Upper lobe of left lung (tissue), 4 donors: Measurements from ENCODE around the gene CLDN6.

Source experiments
- POLR2AphosphoS5 ChIP-seq, 2 donors: sonication (generic); formaldehyde crosslinking; IDR thresholded peaks; one replicate each; pipeline ENCODE4 v1.5.1; 2017; ENCODE audit warnings: antibody characterized with exemption in 2 of 2
- TF ChIP-seq, protein P1 (sequence below), 6 experiments: fragments of 450-650 bp in 4 of 6; fragments of 200-600 bp in 2 of 6; sonication (generic) in 2 of 6; IDR thresholded peaks; one replicate each; pipeline ENCODE4 v1.5.1; 2016 to 2019; ENCODE audit warnings: antibody characterized with exemption in 6 of 6

- TF ChIP-seq, protein P1, sequence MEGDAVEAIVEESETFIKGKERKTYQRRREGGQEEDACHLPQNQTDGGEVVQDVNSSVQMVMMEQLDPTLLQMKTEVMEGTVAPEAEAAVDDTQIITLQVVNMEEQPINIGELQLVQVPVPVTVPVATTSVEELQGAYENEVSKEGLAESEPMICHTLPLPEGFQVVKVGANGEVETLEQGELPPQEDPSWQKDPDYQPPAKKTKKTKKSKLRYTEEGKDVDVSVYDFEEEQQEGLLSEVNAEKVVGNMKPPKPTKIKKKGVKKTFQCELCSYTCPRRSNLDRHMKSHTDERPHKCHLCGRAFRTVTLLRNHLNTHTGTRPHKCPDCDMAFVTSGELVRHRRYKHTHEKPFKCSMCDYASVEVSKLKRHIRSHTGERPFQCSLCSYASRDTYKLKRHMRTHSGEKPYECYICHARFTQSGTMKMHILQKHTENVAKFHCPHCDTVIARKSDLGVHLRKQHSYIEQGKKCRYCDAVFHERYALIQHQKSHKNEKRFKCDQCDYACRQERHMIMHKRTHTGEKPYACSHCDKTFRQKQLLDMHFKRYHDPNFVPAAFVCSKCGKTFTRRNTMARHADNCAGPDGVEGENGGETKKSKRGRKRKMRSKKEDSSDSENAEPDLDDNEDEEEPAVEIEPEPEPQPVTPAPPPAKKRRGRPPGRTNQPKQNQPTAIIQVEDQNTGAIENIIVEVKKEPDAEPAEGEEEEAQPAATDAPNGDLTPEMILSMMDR (IDR thresholded peaks at IDR 0.05), result no peak
- no peak for TF ChIP-seq POLR2AphosphoS5 (IDR thresholded peaks at IDR 0.05)
These were observed 45.8 kb upstream of the CLDN6 start for GRCh38 chr16:3063625-3064386.
